Measurements from ENCODE around the gene ANXA10. TPM values are rescaled to one million over a fixed set of nuclear protein-coding genes. Genes with fewer than 3 reads are reported as not detected.

ANXA10 gene
- total RNA-seq, 1 experiment from 2014 or later = 0.47 TPM

GRCh38 chr4:168177546-168178149 is 85.3 kb downstream of the ANXA10 start:
- H4K20me1 ChIP-seq (ENCODE audit: low read length) = no peaks in the 10 kb centered on the region
- no peak overlapping the region for H3K27ac ChIP-seq (ENCODE audit: low read length)
- H3K4me1 ChIP-seq (ENCODE audit: insufficient read depth, low read length) = no peaks in the 10 kb centered on the region
- H3K9me2 ChIP-seq (replicated peaks; ENCODE audit: low read length) = no peaks in the 10 kb centered on the region
- no peak overlapping the region for H3K9ac ChIP-seq (ENCODE audit: low read length)
- TF ChIP-seq EZH2phosphoT487 (IDR thresholded peaks at IDR 0.05; ENCODE audit: borderline replicate concordance, low read length) = no peak
- TF ChIP-seq EZH2 (IDR thresholded peaks at IDR 0.05; ENCODE audit: low read length, unreplicated experiment) = no peak
- DNase-seq = no peak
- H3K27me3 ChIP-seq (ENCODE audit: low read length) = no peaks in the 10 kb centered on the region
- BruUV-seq (replicated peaks) = no TSS peak
- no peaks in the 10 kb centered on the region for H3K9me3 ChIP-seq (ENCODE audit: low read length)
- no peaks in the 10 kb centered on the region for H3F3A ChIP-seq (ENCODE audit: low read length, unreplicated experiment)
- no peak overlapping the region for H3K4me3 ChIP-seq (ENCODE audit: low read length)
- H2AFZ ChIP-seq (ENCODE audit: low read length) = no peak overlapping the region
- intact Hi-C loops (cut with micrococcal nuclease) = no loop called here
- ChIA-PET CTCF (no interaction called here), POLR2A (ENCODE audit: unreplicated experiment) (no interaction called here)
- H3K4me2 ChIP-seq (ENCODE audit: low read length) = no peak overlapping the region
- H3K79me2 ChIP-seq (ENCODE audit: low read length) = no peaks in the 10 kb centered on the region
- H3K36me3 ChIP-seq (ENCODE audit: low read depth, low read length) = no peaks in the 10 kb centered on the region
- ATAC-seq = no peak

GRCh38 chr4:168183717-168184571 is 91.6 kb downstream of the ANXA10 start:
- no peak overlapping the region for H2AFZ ChIP-seq (ENCODE audit: low read length)
- peak; percentile 55 for DNase-seq
- CTCF ChIA-PET = interaction anchor here (0.5 kb wide), 1 partner anchor 735 kb away, joined by 4 read pairs; no protein-coding TSS in a partner anchor

GRCh38 chr4:168188754-168189153 is 96.4 kb downstream of the ANXA10 start:
- ChIA-PET POLR2A (ENCODE audit: unreplicated experiment) (no interaction called here), CTCF (no interaction called here)
- no peak for DNase-seq
- no peaks in the 10 kb centered on the region; the same call in 1 of the 2 replicates for H3K36me3 ChIP-seq (ENCODE audit: low read depth, low read length)
- H3K79me2 ChIP-seq (ENCODE audit: low read length) = no peaks in the 10 kb centered on the region
- no peak for ATAC-seq
- no peaks in the 10 kb centered on the region for H3K9me2 ChIP-seq (replicated peaks; ENCODE audit: low read length)
- no peaks in the 10 kb centered on the region for H3F3A ChIP-seq (ENCODE audit: low read length, unreplicated experiment)
- H3K9ac ChIP-seq (ENCODE audit: low read length) = no peak overlapping the region
- H3K4me1 ChIP-seq (ENCODE audit: insufficient read depth, low read length) = peaks cover 6% of the 10 kb centered on the region
- no peak overlapping the region for H3K27ac ChIP-seq (ENCODE audit: low read length)
- H2AFZ ChIP-seq (ENCODE audit: low read length) = no peak overlapping the region
- no peak overlapping the region for H3K4me3 ChIP-seq (ENCODE audit: low read length)
- intact Hi-C loops (cut with micrococcal nuclease) = loop anchor here (10.0 kb wide), 2 partner anchors 126 to 396 kb away; partner anchors contain the start of gene DDX60
- no TSS peak for BruUV-seq (replicated peaks)
- no peak overlapping the region for H3K4me2 ChIP-seq (ENCODE audit: low read length)
- H3K9me3 ChIP-seq (ENCODE audit: low read length) = no peaks in the 10 kb centered on the region
- H4K20me1 ChIP-seq (ENCODE audit: low read length) = no peaks in the 10 kb centered on the region
- no peak for TF ChIP-seq CTCF (conservative IDR thresholded peaks at IDR 0.05; ENCODE audit: low read depth, low read length)
- H3K27me3 ChIP-seq (ENCODE audit: low read length) = no peaks in the 10 kb centered on the region

More at GRCh38 chr4:168183717-168184571, 91.6 kb downstream of the ANXA10 start:
- no peak overlapping the region for H3K9ac ChIP-seq (ENCODE audit: low read length)
- POLR2A ChIA-PET (ENCODE audit: unreplicated experiment) = no interaction called here
- no peaks in the 10 kb centered on the region for H3K27me3 ChIP-seq (ENCODE audit: low read length)
- no TSS peak for BruUV-seq (replicated peaks)
- no peaks in the 10 kb centered on the region for H3K9me2 ChIP-seq (replicated peaks; ENCODE audit: low read length)
- peaks cover 6% of the 10 kb centered on the region for H3K4me1 ChIP-seq (ENCODE audit: insufficient read depth, low read length)
- peak; percentile 64 for ATAC-seq
- H3K79me2 ChIP-seq (ENCODE audit: low read length) = no peaks in the 10 kb centered on the region
- peak overlapping the region; percentile 56 for H3K4me2 ChIP-seq (ENCODE audit: low read length)
- H4K20me1 ChIP-seq (ENCODE audit: low read length) = no peaks in the 10 kb centered on the region
- no peak overlapping the region for H3K4me3 ChIP-seq (ENCODE audit: low read length)
- no peaks in the 10 kb centered on the region for H3K9me3 ChIP-seq (ENCODE audit: low read length)
- H3F3A ChIP-seq (ENCODE audit: low read length, unreplicated experiment) = no peaks in the 10 kb centered on the region
- intact Hi-C loops (cut with micrococcal nuclease) = loop anchor here (2.0 to 10.0 kb wide), 4 partner anchors 131 to 739 kb away; partner anchors contain the start of gene DDX60
- H3K36me3 ChIP-seq (ENCODE audit: low read depth, low read length) = no peaks in the 10 kb centered on the region; the same call in 1 of the 2 replicates
- no peak for TF ChIP-seq EZH2 (IDR thresholded peaks at IDR 0.05; ENCODE audit: low read length, unreplicated experiment)
- TF ChIP-seq CTCF (conservative IDR thresholded peaks at IDR 0.05; ENCODE audit: low read depth, low read length) = peak; percentile 78
- H3K27ac ChIP-seq (ENCODE audit: low read length) = no peak overlapping the region

Measured in PC-3 (cell line).